Adrenal gland (tissue), 5 donors: Measurements from ENCODE around the gene CACNA1G.

Source experiments
- POLR2A ChIP-seq, 2 donors: fragments of 450-650 bp; IDR thresholded peaks; one replicate each; pipeline ENCODE4 v1.6.1; 2017; ENCODE audit warnings: antibody characterized with exemption in 2 of 2, mild to moderate bottlenecking in 2 of 2, moderate library complexity in 1 of 2
- TF ChIP-seq, protein P1 (sequence below), 6 experiments: fragments of 450-650 bp in 4 of 6; fragments of 200-600 bp in 2 of 6; sonication (generic) in 1 of 6; IDR thresholded peaks; 1 replicate in 5 of 6; 2 replicates in 1 of 6; pipeline versions ENCODE4 v1.5.1 to v1.8.0; 2016 to 2021; ENCODE audit warnings: antibody characterized with exemption in 6 of 6, mild to moderate bottlenecking in 2 of 6, moderate library complexity in 1 of 6
- donor health status: DM: no; HTN: no; CAD: no.

DNA sequence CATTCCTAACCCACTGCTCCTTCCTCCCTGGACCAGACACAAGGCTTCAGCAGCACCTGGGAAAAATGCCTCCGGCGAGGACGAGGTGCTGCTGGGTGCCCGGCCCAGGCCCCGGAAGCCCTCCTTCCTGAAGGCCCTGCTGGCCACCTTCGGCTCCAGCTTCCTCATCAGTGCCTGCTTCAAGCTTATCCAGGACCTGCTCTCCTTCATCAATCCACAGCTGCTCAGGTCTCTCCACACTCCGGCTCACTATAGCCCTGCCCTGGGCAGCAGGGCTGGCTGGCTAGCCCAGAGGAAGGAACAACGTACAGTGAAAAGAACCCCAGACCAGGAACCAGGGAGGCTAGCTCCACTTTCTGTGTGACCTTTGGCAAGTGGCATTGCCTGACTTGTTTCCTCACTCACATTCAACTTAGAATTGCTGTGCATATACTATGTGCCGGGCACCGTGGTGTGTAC lies 100.4 kb downstream of the CACNA1G start:
- TF ChIP-seq, protein P1, sequence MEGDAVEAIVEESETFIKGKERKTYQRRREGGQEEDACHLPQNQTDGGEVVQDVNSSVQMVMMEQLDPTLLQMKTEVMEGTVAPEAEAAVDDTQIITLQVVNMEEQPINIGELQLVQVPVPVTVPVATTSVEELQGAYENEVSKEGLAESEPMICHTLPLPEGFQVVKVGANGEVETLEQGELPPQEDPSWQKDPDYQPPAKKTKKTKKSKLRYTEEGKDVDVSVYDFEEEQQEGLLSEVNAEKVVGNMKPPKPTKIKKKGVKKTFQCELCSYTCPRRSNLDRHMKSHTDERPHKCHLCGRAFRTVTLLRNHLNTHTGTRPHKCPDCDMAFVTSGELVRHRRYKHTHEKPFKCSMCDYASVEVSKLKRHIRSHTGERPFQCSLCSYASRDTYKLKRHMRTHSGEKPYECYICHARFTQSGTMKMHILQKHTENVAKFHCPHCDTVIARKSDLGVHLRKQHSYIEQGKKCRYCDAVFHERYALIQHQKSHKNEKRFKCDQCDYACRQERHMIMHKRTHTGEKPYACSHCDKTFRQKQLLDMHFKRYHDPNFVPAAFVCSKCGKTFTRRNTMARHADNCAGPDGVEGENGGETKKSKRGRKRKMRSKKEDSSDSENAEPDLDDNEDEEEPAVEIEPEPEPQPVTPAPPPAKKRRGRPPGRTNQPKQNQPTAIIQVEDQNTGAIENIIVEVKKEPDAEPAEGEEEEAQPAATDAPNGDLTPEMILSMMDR (IDR thresholded peaks at IDR 0.05), result no peak
- no peak for TF ChIP-seq POLR2A (IDR thresholded peaks at IDR 0.05)
